K562 (cell line): Measurements from ENCODE around the gene SEMA5A. TPM values are rescaled to one million over a fixed set of nuclear protein-coding genes. Genes with fewer than 3 reads are reported as not detected.

Experiments
- ATAC-seq: fragments of 200-7000 bp; cut with Tn5 transposase; 3 replicates; pipeline ENCODE4 v1.9.1; 2020; ENCODE audit warnings: moderate library complexity
- BruUV-seq: library from RNA; stranded (reverse); fragments of 400-500 nt; replicated peaks from 2 replicates; lab custom pipeline; 2021; lab: Mats Ljungman, UMichigan
- CTCF ChIA-PET: fragments of 300-600 bp; formaldehyde crosslinking; extraction: SDS; loops from one replicate; lab custom pipeline; 2021; ENCODE audit warnings: low intra/inter-chr PET ratio; lab: Yijun Ruan, JAX
- POLR2A ChIA-PET: fragments of 300-600, 350-650 bp; sonication (Branson Sonifier 250); formaldehyde crosslinking; extraction: SDS; loops from one replicate; lab custom pipeline; 2021; ENCODE audit warnings: antibody characterized with exemption, inconsistent platforms; lab: Yijun Ruan, JAX
- DNase-seq, 4 experiments: peaks; one replicate each; pipeline versions ENCODE4 v3.0.0 to v3.0.0-alpha.2; 2011 to 2018; ENCODE audit warnings: low spot score in 3 of 4, mixed read lengths in 3 of 4; ENCODE audit errors: extremely low read depth in 1 of 4
- FAIRE-seq: peaks from 2 replicates; lab custom pipeline; 2011; peaks lifted over from hg19 to GRCh38; lab: Jason Lieb, UNC
- H2AFZ ChIP-seq: 2 replicates; pipeline ENCODE4 v1.6.0; 2011; ENCODE audit warnings: low read depth, low read length, control low read depth, inconsistent platforms
- H3K27ac ChIP-seq: fragments of 200-600 bp; 3 replicates; pipeline ENCODE4 v1.8.0; 2011; ENCODE audit warnings: low read depth, mild to moderate bottlenecking, control low read depth, inconsistent platforms, low read length, moderate library complexity, mixed read lengths; ENCODE audit errors: extremely low read depth
- H3K27me3 ChIP-seq, 2 experiments: fragments of 300-600 bp in 1 of 2; 2 replicates in 1 of 2; 3 replicates in 1 of 2; pipeline versions ENCODE4 v1.6.0 to v1.8.0; 2011; ENCODE audit warnings: inconsistent platforms in 2 of 2, low read length in 2 of 2, mild to moderate bottlenecking in 1 of 2, mixed read lengths in 1 of 2, moderate library complexity in 1 of 2; ENCODE audit not compliant: control insufficient read depth in 2 of 2, insufficient read depth in 2 of 2
- H3K36me3 ChIP-seq: fragments of 300-600 bp; 3 replicates; pipeline ENCODE4 v1.8.0; 2011; ENCODE audit warnings: mild to moderate bottlenecking, low read length, inconsistent platforms; ENCODE audit not compliant: control insufficient read depth, insufficient read depth
- H3K4me1 ChIP-seq, 2 experiments: fragments of 200-600 bp in 1 of 2; replicated peaks in 1 of 2; 2 replicates in 1 of 2; 3 replicates in 1 of 2; pipeline versions ENCODE4 v1.5.1 to v1.8.0; 2011; ENCODE audit warnings: inconsistent platforms in 2 of 2, low read length in 2 of 2, mild to moderate bottlenecking in 1 of 2, mixed read lengths in 1 of 2, moderate library complexity in 1 of 2; ENCODE audit not compliant: control insufficient read depth in 2 of 2, insufficient read depth in 2 of 2
- H3K4me2 ChIP-seq: 2 replicates; pipeline ENCODE4 v1.6.1; 2011; ENCODE audit warnings: low read length, control low read depth, inconsistent platforms, mixed read lengths; ENCODE audit not compliant: insufficient read depth
- H3K4me3 ChIP-seq: fragments of 200-600 bp; sonication (generic), shearing (Covaris generic); 2 replicates; pipeline ENCODE4 v1.5.1; 2016; ENCODE audit warnings: control low read depth, inconsistent platforms
- H3K79me2 ChIP-seq: fragments of 200-600 bp; 3 replicates; pipeline ENCODE4 v1.8.0; 2011; ENCODE audit warnings: low read length, inconsistent platforms; ENCODE audit not compliant: control insufficient read depth, insufficient read depth
- H3K9ac ChIP-seq, 2 experiments: 2 replicates each; pipeline versions ENCODE4 v1.6.0 to v1.6.1; 2011; ENCODE audit warnings: low read depth in 2 of 2, low read length in 2 of 2, control low read depth in 1 of 2, inconsistent platforms in 1 of 2, mild to moderate bottlenecking in 1 of 2, mixed read lengths in 1 of 2; ENCODE audit not compliant: insufficient read depth in 1 of 2
- H3K9me1 ChIP-seq: one replicate; pipeline ENCODE4 v1.6.0; 2011; ENCODE audit warnings: inconsistent platforms, mild to moderate bottlenecking, low read length, moderate library complexity; ENCODE audit not compliant: control insufficient read depth, insufficient read depth
- H3K9me3 ChIP-seq: replicated peaks from 2 replicates; pipeline ENCODE4 v1.5.1; 2011; ENCODE audit warnings: low read depth, low read length, inconsistent platforms; ENCODE audit not compliant: control insufficient read depth, insufficient read depth
- H4K20me1 ChIP-seq: replicated peaks from 2 replicates; pipeline ENCODE4 v1.6.1; 2011; ENCODE audit warnings: low read length, inconsistent platforms, mixed read lengths; ENCODE audit not compliant: control insufficient read depth, insufficient read depth
- CREBBP ChIP-seq: IDR thresholded peaks from one replicate; pipeline ENCODE4 v1.6.1; 2012; ENCODE audit warnings: low read depth, mild to moderate bottlenecking, control low read depth, inconsistent platforms, low read length
- HDAC1 ChIP-seq, 2 experiments: fragments of 450-650 bp; IDR thresholded peaks; 2 replicates each; pipeline ENCODE4 v1.6.1; 2016 to 2017; ENCODE audit warnings: inconsistent platforms in 1 of 2, mild to moderate bottlenecking in 1 of 2, moderate library complexity in 1 of 2
- POU5F1 ChIP-seq: fragments of 150-350 bp; IDR thresholded peaks from 2 replicates; pipeline ENCODE4 v1.6.1; 2014; ENCODE audit warnings: borderline replicate concordance, low read length, low read depth, mild to moderate bottlenecking; ENCODE audit not compliant: partially characterized antibody
- RBFOX2 ChIP-seq: fragments of 200-400 bp; formaldehyde crosslinking; IDR thresholded peaks from 2 replicates; pipeline ENCODE4 v1.6.1; 2017; ENCODE audit warnings: low read depth, mild to moderate bottlenecking, low read length, moderate library complexity
- RNF2 ChIP-seq: sonication (generic); IDR thresholded peaks from 2 replicates; pipeline ENCODE4 v1.6.1; 2016
- SMARCE1 ChIP-seq: fragments of 450-650 bp; IDR thresholded peaks from 2 replicates; pipeline ENCODE4 v1.7.1; 2016; ENCODE audit warnings: mild to moderate bottlenecking
- TRIM25 ChIP-seq: fragments of 450-650 bp; IDR thresholded peaks from 2 replicates; pipeline ENCODE4 v1.7.0; 2016; ENCODE audit warnings: borderline replicate concordance
- ZFP91 ChIP-seq: sonication (generic); formaldehyde crosslinking; IDR thresholded peaks from 2 replicates; pipeline ENCODE4 v1.8.0; 2022; ENCODE audit warnings: mild to moderate bottlenecking, missing genetic modification reagents
- ZNF224 ChIP-seq: sonication (generic); formaldehyde crosslinking; IDR thresholded peaks from 2 replicates; pipeline ENCODE4 v1.8.0; 2022; ENCODE audit warnings: mild to moderate bottlenecking, missing genetic modification reagents
- ZSCAN29 ChIP-seq: fragments of 450-650 bp; IDR thresholded peaks from 2 replicates; pipeline ENCODE4 v1.6.1; 2017
- WGBS: fragments of 100-300 bp; shearing (Covaris generic); methylation state at CpG from one replicate; pipeline ENCODE4 v1.1.6; 2016; ENCODE audit warnings: low coverage, mixed read lengths; ENCODE audit not compliant: insufficient coverage; ENCODE audit errors: missing lambda C conversion rate; 5-methylcytosine and 5-hydroxymethylcytosine counted together
- in situ Hi-C: fragments of 300-500 bp; cut with MboI; formaldehyde crosslinking; loops from 4 replicates; pipeline ENCODE4 v1.15.0; 2018; ENCODE audit warnings: inconsistent platforms, mixed read lengths
- intact Hi-C: fragments of 100-400 bp; cut with micrococcal nuclease; formaldehyde crosslinking; loops from 2 replicates; pipeline ENCODE4 v1.14.2; 2022
- polyA plus RNA-seq, 8 experiments: library from polyadenylated mRNA; depleted of rRNA in 4 of 8; stranded (reverse) in 5 of 8; unstranded in 3 of 8; fragments of >200 nt; fragmentation: Nextera tagmentation in 2 of 8; fragmentation: Illumina TruSeq in 1 of 8; extraction: Ambion mirVana in 2 of 8; extraction: Trizol in 1 of 8; gene quantifications; 2 replicates each; pipeline versions ENCODE4 v1.2.1 to v1.2.3, GENCODE V29; 2011 to 2014; ENCODE audit warnings: inconsistent platforms in 1 of 8, missing spikeins in 1 of 8
- total RNA-seq, 7 experiments: library from RNA; depleted of rRNA in 6 of 7; stranded (reverse); fragments of >200 nt in 6 of 7; fragmentation: Illumina TruSeq in 2 of 7; extraction: Trizol in 2 of 7; gene quantifications; 2 replicates each; pipeline versions ENCODE4 v1.2.1 to v1.2.3, GENCODE V29; 2011 to 2021; ENCODE audit warnings: low replicate concordance in 1 of 7

SEMA5A gene
- total and polyA plus RNA-seq, 9 of the 15 experiments (the other 6 are each of a cell fraction or from before 2014, with no cell fraction given) = 0.02 TPM; not detected in 8

- intact Hi-C loops (no loop called here), in situ Hi-C loops (no loop called here)
- Histone ChIP-seq H3K9me3 (no peaks in the 10 kb centered on the region), H3K36me3 (no peaks in the 10 kb centered on the region), H2AFZ (no peak overlapping the region), H3K9ac (no peak overlapping the region), H4K20me1 (no peaks in the 10 kb centered on the region), H3K4me3 (no peak overlapping the region), H3K27me3 (no peaks in the 10 kb centered on the region), H3K4me2 (no peak overlapping the region), H3K27ac (no peak overlapping the region), H3K4me1 (no peaks in the 10 kb centered on the region), H3K79me2 (no peaks in the 10 kb centered on the region), H3K9me1 (no peaks in the 10 kb centered on the region)
- ChIA-PET CTCF (interaction anchor here (0.6 kb wide), 1 partner anchor 142 kb away, joined by 5 read pairs; no protein-coding TSS in a partner anchor), POLR2A (interaction anchor here (1.1 kb wide), 1 partner anchor 10 kb away, joined by 3 read pairs; no protein-coding TSS in a partner anchor)
- DNase-seq (no peak), ATAC-seq (no peak), FAIRE-seq (no peak)
- TF ChIP-seq SMARCE1 = no peak
- no peak for TF ChIP-seq ZFP91 (CRISPR knock-in tag)
- TF ChIP-seq TRIM25 = no peak
- no peak for TF ChIP-seq POU5F1
- no peak for TF ChIP-seq ZSCAN29
- no peak for TF ChIP-seq RNF2
- TF ChIP-seq ZNF224 (CRISPR knock-in tag) = no peak
- no peak for TF ChIP-seq HDAC1 (IDR thresholded peaks at IDR 0.05)
- no peak for TF ChIP-seq CREBBP
- TF ChIP-seq RBFOX2 = no peak
- 0% methylated on average over 2 of the region's 2 CpGs for WGBS
- no TSS peak for BruUV-seq
These were observed 446.2 kb downstream of the SEMA5A start for GRCh38 chr5:9099689-9100088.
